Measurements from ENCODE around the gene LRRN4CL.
A peak's percentile ranks its signal among the peaks of the same experiment; 100 is the strongest.
"Not testable (repeated sequence)": the region's sequence is repeated elsewhere in the genome, so short reads cannot be mapped to it uniquely, and the experiment has no call there.

Gene LRRN4CL

GRCh38 chr11:62675415-62675814, 13.9 kb downstream of the LRRN4CL start:
- DNase-seq = not testable (repeated sequence)

- DNase-seq = no peak
These were observed 16.2 kb downstream of the LRRN4CL start for GRCh38 chr11:62673196-62673525.

- peak; percentile 79 for DNase-seq
These were observed 17.5 kb downstream of the LRRN4CL start, which contains the start of the genes LBHD1 and UQCC3 for GRCh38 chr11:62671608-62672389. TSS of gene LBHD1 (minus strand) at chr11:62672267. CDS start at chr11:62670031, 2,236 bp downstream. TSS of gene UQCC3 (plus strand) at chr11:62671673. CDS start at chr11:62671746, 73 bp downstream.

- no peak for DNase-seq
These were observed 18.1 kb downstream of the LRRN4CL start for GRCh38 chr11:62671236-62671607.

GRCh38 chr11:62669420-62670161, 19.7 kb downstream of the LRRN4CL start:
- no peak for DNase-seq

- DNase-seq = no peak
These were observed 21.9 kb downstream of the LRRN4CL start for GRCh38 chr11:62667460-62667859.

GRCh38 chr11:62666259-62666926, 22.9 kb downstream of the LRRN4CL start:
- no peak for DNase-seq

GRCh38 chr11:62665599-62666258, 23.6 kb downstream of the LRRN4CL start:
- DNase-seq = no peak

- peak; percentile 82 for DNase-seq
These were observed 24.2 kb downstream of the LRRN4CL start, which contains the start of the genes C11orf98 and CSKMT for GRCh38 chr11:62665075-62665598. TSS of gene C11orf98 (minus strand) at chr11:62665210. CDS start at chr11:62665169, 41 bp downstream. TSS of gene CSKMT (plus strand) at chr11:62665312. CDS start at chr11:62665880, 568 bp downstream.

- peak; percentile 21 for DNase-seq
These were observed 24.8 kb downstream of the LRRN4CL start for GRCh38 chr11:62664405-62665074.

GRCh38 chr11:62656796-62657429, 32.4 kb downstream of the LRRN4CL start:
- no peak for DNase-seq

GRCh38 chr11:62654297-62654696, 35.0 kb downstream of the LRRN4CL start:
- DNase-seq = no peak

GRCh38 chr11:62652161-62653006, 36.9 kb downstream of the LRRN4CL start:
- no peak for DNase-seq

- not testable (repeated sequence) for DNase-seq
These were observed 39.0 kb downstream of the LRRN4CL start for GRCh38 chr11:62650283-62650682.

GRCh38 chr11:62649486-62649885, 39.8 kb downstream of the LRRN4CL start:
- no peak for DNase-seq

- no peak for DNase-seq
These were observed 40.4 kb downstream of the LRRN4CL start for GRCh38 chr11:62648967-62649364.

- no peak for DNase-seq
These were observed 41.0 kb downstream of the LRRN4CL start for GRCh38 chr11:62648185-62648966.

GRCh38 chr11:62647609-62648005, 41.7 kb downstream of the LRRN4CL start:
- DNase-seq = no peak

- no peak for DNase-seq
These were observed 42.3 kb downstream of the LRRN4CL start for GRCh38 chr11:62646825-62647608.
